HCT116 (cell line): ENCODE data around the gene PYY. TPM values are rescaled to one million over a fixed set of nuclear protein-coding genes. Genes with fewer than 3 reads are reported as not detected.

Experiments
- ATAC-seq: fragments of 200-7000 bp; cut with Tn5 transposase; 2 replicates; pipeline ENCODE4 v1.9.1; 2020; ENCODE audit warnings: mild to moderate bottlenecking, moderate library complexity
- BruUV-seq: library from RNA; stranded (reverse); fragments of 400-500 nt; replicated peaks from 2 replicates; lab custom pipeline; 2021; lab: Mats Ljungman, UMichigan
- CTCF ChIA-PET: fragments of 300-600 bp; sonication (Branson Sonifier 250); formaldehyde crosslinking; loops from one replicate; lab custom pipeline; 2021; ENCODE audit warnings: antibody characterized with exemption; lab: Charles Lee
- POLR2A ChIA-PET: fragments of 300-600, 350-600 bp; sonication (Branson Sonifier 250); formaldehyde crosslinking; loops from one replicate; lab custom pipeline; 2021; ENCODE audit warnings: antibody characterized with exemption; lab: Charles Lee
- RAD21 ChIA-PET, 2 experiments: fragments of 300-600 bp; sonication (Branson Sonifier 250); formaldehyde crosslinking; loops; one replicate each; lab custom pipeline; 2023; ENCODE audit warnings: low total read pairs in 2 of 2; ENCODE audit not compliant: uncharacterized antibody in 2 of 2, unreplicated experiment in 2 of 2, low non-redundant PET in 1 of 2; lab: Charles Lee
- DNase-seq: peaks from one replicate; pipeline ENCODE4 v3.0.0-alpha.2; 2010; ENCODE audit warnings: low read depth, low spot score
- H2AFZ ChIP-seq: fragments of 200-600 bp; shearing (Covaris generic), sonication (generic); 2 replicates; pipeline ENCODE4 v1.6.1; 2017; ENCODE audit warnings: low read depth, mixed run types, mixed read lengths, antibody characterized with exemption, low read length; ENCODE audit not compliant: poor library complexity, severe bottlenecking
- H3K27ac ChIP-seq: 2 replicates; pipeline ENCODE4 v1.5.1; 2012; ENCODE audit warnings: low read depth, low read length
- H3K27me3 ChIP-seq: fragments of 200-600 bp; sonication (generic); 2 replicates; pipeline ENCODE4 v1.6.1; 2016; ENCODE audit warnings: mixed run types, low read length, mixed read lengths; ENCODE audit not compliant: insufficient read depth
- H3K36me3 ChIP-seq, 2 experiments: fragments of 200-500 bp in 1 of 2; fragments of 200-600 bp in 1 of 2; sonication (Bioruptor generic) in 1 of 2; sonication (generic) in 1 of 2; 2 replicates each; pipeline versions ENCODE4 v1.5.1 to v1.6.1; 2014 to 2016; ENCODE audit warnings: low read length in 2 of 2, inconsistent platforms in 1 of 2, mixed read lengths in 1 of 2, mixed run types in 1 of 2; ENCODE audit not compliant: insufficient read depth in 2 of 2, control insufficient read depth in 1 of 2
- H3K4me1 ChIP-seq, 2 experiments: fragments of 200-600 bp in 1 of 2; sonication (generic) in 1 of 2; 2 replicates each; pipeline versions ENCODE4 v1.5.1 to v1.6.1; 2012 to 2017; ENCODE audit warnings: low read length in 2 of 2, inconsistent platforms in 1 of 2, mild to moderate bottlenecking in 1 of 2, mixed read lengths in 1 of 2, mixed run types in 1 of 2, moderate library complexity in 1 of 2; ENCODE audit not compliant: insufficient read depth in 2 of 2, control insufficient read depth in 1 of 2
- H3K4me2 ChIP-seq: fragments of 200-600 bp; sonication (generic); 2 replicates; pipeline ENCODE4 v1.6.1; 2017; ENCODE audit warnings: mixed run types, low read length, mixed read lengths
- H3K4me3 ChIP-seq, 2 experiments: fragments of 200-600 bp in 1 of 2; sonication (generic) in 1 of 2; replicated peaks in 1 of 2; 2 replicates each; pipeline ENCODE4 v1.5.1; 2011 to 2016; ENCODE audit warnings: low read length in 2 of 2, control low read depth in 1 of 2, low read depth in 1 of 2, mild to moderate bottlenecking in 1 of 2, mixed read lengths in 1 of 2, mixed run types in 1 of 2
- H3K79me2 ChIP-seq: fragments of 200-600 bp; sonication (generic); 2 replicates; pipeline ENCODE4 v1.6.1; 2017; ENCODE audit warnings: mild to moderate bottlenecking, mixed run types, low read length, moderate library complexity, mixed read lengths; ENCODE audit not compliant: insufficient read depth
- H3K9ac ChIP-seq: fragments of 200-600 bp; sonication (generic); 2 replicates; pipeline ENCODE4 v1.6.1; 2016; ENCODE audit warnings: low read length, mixed read lengths
- H3K9me2 ChIP-seq: fragments of 200-600 bp; sonication (generic), shearing (Covaris generic); 2 replicates; pipeline ENCODE4 v1.6.1; 2017; ENCODE audit warnings: mixed run types, mild to moderate bottlenecking, moderate library complexity; ENCODE audit not compliant: insufficient read depth
- H3K9me3 ChIP-seq, 2 experiments: fragments of 200-500 bp in 1 of 2; fragments of 200-600 bp in 1 of 2; sonication (Bioruptor generic) in 1 of 2; sonication (generic) in 1 of 2; 2 replicates each; pipeline ENCODE4 v1.6.1; 2014 to 2017; ENCODE audit warnings: low read length in 2 of 2, mixed read lengths in 2 of 2, inconsistent platforms in 1 of 2, low read depth in 1 of 2, mild to moderate bottlenecking in 1 of 2, mixed run types in 1 of 2, moderate library complexity in 1 of 2; ENCODE audit not compliant: control insufficient read depth in 1 of 2, insufficient read depth in 1 of 2
- H4K20me1 ChIP-seq: fragments of 200-600 bp; sonication (generic), shearing (Covaris generic); 2 replicates; pipeline ENCODE4 v1.6.1; 2017; ENCODE audit warnings: mixed run types, mild to moderate bottlenecking, moderate library complexity; ENCODE audit not compliant: insufficient read depth
- CBX3 ChIP-seq: IDR thresholded peaks from 2 replicates; pipeline ENCODE4 v1.6.1; 2012; ENCODE audit warnings: low read depth
- CEBPB ChIP-seq: IDR thresholded peaks from 2 replicates; pipeline ENCODE4 v1.6.1; 2012; ENCODE audit warnings: low read depth
- ELF1 ChIP-seq: IDR thresholded peaks from 2 replicates; pipeline ENCODE4 v1.6.1; 2012; ENCODE audit warnings: low read depth, borderline replicate concordance
- EZH2 ChIP-seq: fragments of 200-600 bp; sonication (generic); IDR thresholded peaks from 2 replicates; pipeline ENCODE4 v1.6.1; 2017; ENCODE audit warnings: antibody characterized with exemption, mixed run types
- FOSL1 ChIP-seq: IDR thresholded peaks from 2 replicates; pipeline ENCODE4 v1.6.1; 2012; ENCODE audit warnings: low read depth
- POLR2AphosphoS5 ChIP-seq: IDR thresholded peaks from 2 replicates; pipeline ENCODE4 v1.6.1; 2011; ENCODE audit warnings: mild to moderate bottlenecking, low read depth, low read length, moderate library complexity
- RAD21 ChIP-seq: IDR thresholded peaks from 2 replicates; pipeline ENCODE4 v1.6.1; 2012; ENCODE audit warnings: low read depth, mild to moderate bottlenecking
- SIN3A ChIP-seq: IDR thresholded peaks from 2 replicates; pipeline ENCODE4 v1.6.1; 2012; ENCODE audit warnings: low read depth
- TCF7L2 ChIP-seq: IDR thresholded peaks from 2 replicates; pipeline ENCODE4 v1.7.0; 2011; ENCODE audit warnings: borderline replicate concordance, inconsistent platforms; ENCODE audit not compliant: insufficient read depth, insufficient read length; ENCODE audit errors: extremely low read depth
- YY1 ChIP-seq: IDR thresholded peaks from 2 replicates; pipeline ENCODE4 v1.6.1; 2011; ENCODE audit warnings: low read length, low read depth, moderate library complexity, mild to moderate bottlenecking; ENCODE audit not compliant: insufficient replicate concordance; ENCODE audit errors: extremely low read depth
- ZNF274 ChIP-seq: fragments of 200-500 bp; sonication (Bioruptor generic); IDR thresholded peaks from 2 replicates; pipeline ENCODE4 v1.6.1; 2014; ENCODE audit warnings: mild to moderate bottlenecking, low read depth, low read length, inconsistent platforms
- intact Hi-C: fragments of 100-400 bp; cut with micrococcal nuclease; formaldehyde crosslinking; loops from 2 replicates; pipeline ENCODE4 v1.10.0; 2022
- total RNA-seq: library from RNA; stranded (reverse); gene quantifications from one replicate; pipeline ENCODE4 v1.2.1, GENCODE V29; 2021; ENCODE audit not compliant: unreplicated experiment
- TF ChIP-seq, protein P1 (sequence below), 3 experiments: fragments of 200-600 bp in 1 of 3; sonication (generic) in 1 of 3; IDR thresholded peaks in 2 of 3; conservative IDR thresholded peaks in 1 of 3; 2 replicates each; pipeline ENCODE4 v1.5.1; 2012 to 2017; ENCODE audit warnings: low read depth in 2 of 3, low read length in 2 of 3, antibody characterized with exemption in 1 of 3, borderline replicate concordance in 1 of 3, control low read depth in 1 of 3, mild to moderate bottlenecking in 1 of 3, mixed read lengths in 1 of 3, mixed run types in 1 of 3, moderate library complexity in 1 of 3; ENCODE audit not compliant: insufficient read depth in 1 of 3

PYY gene
- total RNA-seq, 1 experiment from 2014 or later = 0.52 TPM

DNA sequence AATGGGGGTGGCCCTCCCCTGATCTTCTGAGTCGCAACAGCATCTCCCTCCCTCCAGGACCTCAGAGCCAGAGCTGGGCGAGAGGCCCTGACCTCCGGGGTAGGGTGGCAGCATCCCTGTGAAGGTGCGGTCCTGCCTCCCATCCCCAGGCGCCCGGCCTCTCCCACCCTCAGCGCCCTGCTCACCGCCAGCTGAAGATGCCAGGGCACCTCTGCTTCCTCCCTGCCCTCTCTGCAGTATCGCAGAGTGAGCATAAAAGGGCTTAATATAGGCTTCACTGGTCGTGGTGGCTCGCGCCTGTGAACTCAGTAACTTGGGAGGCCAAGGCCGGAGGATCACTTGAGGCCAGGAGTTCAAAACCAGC, 35.7 kb downstream of the PYY start:
- ChIA-PET RAD21 (no interaction called here), POLR2A (no interaction called here), CTCF (no interaction called here)
- no TSS peak for BruUV-seq
- intact Hi-C loops = no loop called here
- no peaks in the 10 kb centered on the region for H3K36me3 ChIP-seq
- H3K4me2 ChIP-seq = no peak overlapping the region
- H3K4me3 ChIP-seq = no peak overlapping the region
- no peak overlapping the region for H3K27ac ChIP-seq
- H3K79me2 ChIP-seq = no peaks in the 10 kb centered on the region
- TF ChIP-seq TCF7L2 = no peak
- no peak for TF ChIP-seq SIN3A
- no peak for TF ChIP-seq CBX3
- no peak for TF ChIP-seq ZNF274
- TF ChIP-seq EZH2 = no peak
- no peak for TF ChIP-seq FOSL1
- TF ChIP-seq POLR2AphosphoS5 = no peak
- TF ChIP-seq CEBPB = no peak
- no peak for TF ChIP-seq ELF1
- TF ChIP-seq, all 23 proteins: peak for 0
- no peak overlapping the region for H2AFZ ChIP-seq
- H3K27me3 ChIP-seq = no peaks in the 10 kb centered on the region
- no peaks in the 10 kb centered on the region for H3K9me2 ChIP-seq
- H3K9ac ChIP-seq = no peak overlapping the region
- no peaks in the 10 kb centered on the region for H3K9me3 ChIP-seq
- peaks cover 0 to 3% of the 10 kb centered on the region in 2 experiments; a peak in 1 of 4 replicates for H3K4me1 ChIP-seq
- DNase-seq (no peak), ATAC-seq (no peak)
- H4K20me1 ChIP-seq = no peaks in the 10 kb centered on the region

DNA sequence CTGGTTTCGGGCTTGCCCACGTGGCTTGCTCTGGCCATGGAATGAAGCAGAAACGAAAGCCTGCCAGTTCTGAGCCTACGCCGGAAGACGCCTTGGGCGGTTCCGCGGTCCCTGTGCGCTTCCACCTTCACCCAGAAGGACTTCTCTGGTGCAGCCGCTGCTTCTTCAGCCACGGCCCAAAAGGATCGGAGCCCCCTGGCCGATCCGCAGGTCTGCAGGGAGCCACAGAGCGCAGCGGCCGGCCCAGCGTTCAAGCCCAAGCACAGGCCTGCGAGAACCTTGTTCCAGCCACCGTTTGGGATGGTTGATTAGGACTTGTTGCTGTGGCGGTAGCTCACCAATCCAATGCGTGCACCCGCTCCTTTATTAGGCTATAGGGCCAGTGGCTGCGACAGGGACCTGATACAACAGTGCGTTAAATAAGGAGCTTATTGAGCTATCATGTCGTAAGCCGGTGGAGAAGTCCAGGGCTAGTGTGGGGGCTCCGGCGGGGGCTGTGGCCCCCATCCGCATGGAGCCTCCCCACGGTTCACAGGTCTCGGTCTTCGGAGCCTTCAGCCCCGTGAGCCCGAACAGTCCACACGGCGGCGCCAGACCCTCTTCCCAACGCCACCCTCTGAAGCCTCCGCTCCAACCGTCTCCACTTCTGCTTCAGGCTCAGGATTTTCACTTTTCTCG, 36.3 kb downstream of the PYY start:
- intact Hi-C loops = no loop called here
- Histone ChIP-seq H3K4me1 (peaks cover 0 to 3% of the 10 kb centered on the region in 2 experiments; a peak in 1 of 4 replicates), H3K27me3 (no peaks in the 10 kb centered on the region), H3K36me3 (no peaks in the 10 kb centered on the region), H3K79me2 (no peaks in the 10 kb centered on the region), H3K27ac (no peak overlapping the region), H4K20me1 (no peaks in the 10 kb centered on the region), H2AFZ (no peak overlapping the region), H3K9ac (no peak overlapping the region), H3K9me3 (no peaks in the 10 kb centered on the region), H3K9me2 (no peaks in the 10 kb centered on the region), H3K4me3 (no peak overlapping the region), H3K4me2 (no peak overlapping the region)
- ATAC-seq = no peak; the same call in 1 of the 2 replicates
- no peak for DNase-seq
- RAD21 ChIA-PET = no interaction called here
- no TSS peak for BruUV-seq
- CTCF ChIA-PET = interaction anchor here (1.8 kb wide), 1 partner anchor 26 kb away, joined by 5 read pairs; no protein-coding TSS in a partner anchor
- POLR2A ChIA-PET = no interaction called here
- TF ChIP-seq YY1 (no peak), ZNF274 (no peak), RAD21 (0 out of 2 replicates have a peak, but pooled peaks have one; percentile 4), TCF7L2 (peak; percentile 15)
- TF ChIP-seq, protein P1, sequence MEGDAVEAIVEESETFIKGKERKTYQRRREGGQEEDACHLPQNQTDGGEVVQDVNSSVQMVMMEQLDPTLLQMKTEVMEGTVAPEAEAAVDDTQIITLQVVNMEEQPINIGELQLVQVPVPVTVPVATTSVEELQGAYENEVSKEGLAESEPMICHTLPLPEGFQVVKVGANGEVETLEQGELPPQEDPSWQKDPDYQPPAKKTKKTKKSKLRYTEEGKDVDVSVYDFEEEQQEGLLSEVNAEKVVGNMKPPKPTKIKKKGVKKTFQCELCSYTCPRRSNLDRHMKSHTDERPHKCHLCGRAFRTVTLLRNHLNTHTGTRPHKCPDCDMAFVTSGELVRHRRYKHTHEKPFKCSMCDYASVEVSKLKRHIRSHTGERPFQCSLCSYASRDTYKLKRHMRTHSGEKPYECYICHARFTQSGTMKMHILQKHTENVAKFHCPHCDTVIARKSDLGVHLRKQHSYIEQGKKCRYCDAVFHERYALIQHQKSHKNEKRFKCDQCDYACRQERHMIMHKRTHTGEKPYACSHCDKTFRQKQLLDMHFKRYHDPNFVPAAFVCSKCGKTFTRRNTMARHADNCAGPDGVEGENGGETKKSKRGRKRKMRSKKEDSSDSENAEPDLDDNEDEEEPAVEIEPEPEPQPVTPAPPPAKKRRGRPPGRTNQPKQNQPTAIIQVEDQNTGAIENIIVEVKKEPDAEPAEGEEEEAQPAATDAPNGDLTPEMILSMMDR (IDR thresholded peaks at IDR 0.05 in 2 of 3, conservative IDR thresholded peaks at IDR 0.05 in 1 of 3; ENCODE audit: borderline replicate concordance in 1 of 3, insufficient read depth in 1 of 3, low read depth in 2 of 3, low read length in 2 of 3) = peak in 2 of 3 experiments; percentile 11 to 18; a peak in 1 of 6 replicates
